ENCODE measurements around the gene INPP4B.

GRCh38 chr4:142687547-142688275 is 158.4 kb downstream of the INPP4B start:
- TF ChIP-seq, protein P1, sequence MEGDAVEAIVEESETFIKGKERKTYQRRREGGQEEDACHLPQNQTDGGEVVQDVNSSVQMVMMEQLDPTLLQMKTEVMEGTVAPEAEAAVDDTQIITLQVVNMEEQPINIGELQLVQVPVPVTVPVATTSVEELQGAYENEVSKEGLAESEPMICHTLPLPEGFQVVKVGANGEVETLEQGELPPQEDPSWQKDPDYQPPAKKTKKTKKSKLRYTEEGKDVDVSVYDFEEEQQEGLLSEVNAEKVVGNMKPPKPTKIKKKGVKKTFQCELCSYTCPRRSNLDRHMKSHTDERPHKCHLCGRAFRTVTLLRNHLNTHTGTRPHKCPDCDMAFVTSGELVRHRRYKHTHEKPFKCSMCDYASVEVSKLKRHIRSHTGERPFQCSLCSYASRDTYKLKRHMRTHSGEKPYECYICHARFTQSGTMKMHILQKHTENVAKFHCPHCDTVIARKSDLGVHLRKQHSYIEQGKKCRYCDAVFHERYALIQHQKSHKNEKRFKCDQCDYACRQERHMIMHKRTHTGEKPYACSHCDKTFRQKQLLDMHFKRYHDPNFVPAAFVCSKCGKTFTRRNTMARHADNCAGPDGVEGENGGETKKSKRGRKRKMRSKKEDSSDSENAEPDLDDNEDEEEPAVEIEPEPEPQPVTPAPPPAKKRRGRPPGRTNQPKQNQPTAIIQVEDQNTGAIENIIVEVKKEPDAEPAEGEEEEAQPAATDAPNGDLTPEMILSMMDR (IDR thresholded peaks at IDR 0.05; ENCODE audit: low read depth, low read length): no peak
- no peak for TF ChIP-seq EZH2phosphoT487 (IDR thresholded peaks at IDR 0.05; ENCODE audit: low read depth)
